Activated naive CD8-positive, alpha-beta T cell treated with anti-CD3 and anti-CD28 coated beads, Interleukin-2, amount 10 ng/mL, durations not matched to agents 7 days and 5 days (primary cell): ENCODE data around the gene CD200R1L. TPM values are rescaled to one million over a fixed set of nuclear protein-coding genes. Genes with fewer than 3 reads are reported as not detected.

ENCODE experiments used
- ATAC-seq: fragments of 150-1000 bp; cut with Tn5 transposase; one replicate; pipeline ENCODE4 v1.10.0; 2021; ENCODE audit warnings: low read depth, moderate library complexity
- POLR2A ChIA-PET: fragments of 350-600 bp; sonication (Branson Sonifier 250); formaldehyde crosslinking; loops from one replicate; lab custom pipeline; 2021; ENCODE audit warnings: antibody characterized with exemption; lab: Charles Lee
- DNase-seq: peaks from one replicate; pipeline ENCODE4 v3.0.0; 2021
- H3K27ac Mint-ChIP-seq: one replicate; pipeline ENCODE4 v1.8.0; 2022; ENCODE audit warnings: mild to moderate bottlenecking, mixed read lengths
- H3K27me3 Mint-ChIP-seq: one replicate; pipeline ENCODE4 v1.8.0; 2022; ENCODE audit warnings: mild to moderate bottlenecking, moderate library complexity, mixed read lengths
- H3K36me3 Mint-ChIP-seq: one replicate; pipeline ENCODE4 v1.8.0; 2021; ENCODE audit warnings: mild to moderate bottlenecking, mixed read lengths
- H3K4me1 Mint-ChIP-seq: one replicate; pipeline ENCODE4 v1.8.0; 2021; ENCODE audit warnings: mixed read lengths
- H3K4me3 Mint-ChIP-seq: one replicate; pipeline ENCODE4 v1.8.0; 2022; ENCODE audit warnings: mild to moderate bottlenecking, moderate library complexity, mixed read lengths
- H3K9me3 Mint-ChIP-seq: one replicate; pipeline ENCODE4 v1.8.0; 2021; ENCODE audit warnings: mixed read lengths
- total RNA-seq, 2 experiments: library from RNA; stranded (reverse); gene quantifications; one replicate each; pipeline ENCODE4 v1.2.3, GENCODE V29; 2021

Gene CD200R1L
- total RNA-seq, 2 experiments from 2014 or later: not detected

- DNase-seq (no peak), ATAC-seq (no peak)
- Mint-ChIP-seq H3K36me3 (no peaks in the 10 kb centered on the region), H3K4me1 (peaks cover 4% of the 10 kb centered on the region), H3K4me3 (no peak overlapping the region), H3K27ac (no peak overlapping the region), H3K9me3 (peaks cover 3% of the 10 kb centered on the region), H3K27me3 (peaks cover 2% of the 10 kb centered on the region)
- POLR2A ChIA-PET: no interaction called here
These were observed 46.7 kb downstream of the CD200R1L start for GRCh38 chr3:112799946-112800345.

DNA sequence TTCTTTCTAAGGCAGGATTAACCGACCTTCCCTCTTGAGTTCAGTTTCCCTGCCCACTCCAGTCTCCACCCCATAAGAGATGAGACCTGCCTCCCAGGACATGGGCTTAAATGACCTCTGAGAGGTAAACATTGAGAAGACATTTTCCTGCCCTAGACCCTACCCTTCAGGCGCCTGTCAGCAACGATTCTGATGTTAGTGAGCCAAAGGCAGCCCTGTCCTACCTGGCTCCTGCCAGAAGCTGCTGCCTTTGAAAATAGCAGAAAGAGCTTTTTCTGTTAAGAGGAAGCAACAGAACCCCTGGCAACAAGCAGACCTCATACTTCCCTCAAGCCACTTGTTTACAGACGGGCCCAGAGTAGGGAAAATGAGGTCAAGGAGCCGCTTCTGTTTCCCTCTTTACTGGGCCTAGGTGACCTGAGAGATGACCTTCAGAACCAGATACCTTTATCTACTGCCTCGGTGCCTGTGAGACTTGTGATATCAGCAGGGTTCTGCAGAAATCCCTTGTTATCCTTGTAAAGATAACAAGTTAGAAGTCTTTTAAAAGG lies 52.0 kb downstream of the CD200R1L start:
- peaks cover 7% of the 10 kb centered on the region for H3K9me3 Mint-ChIP-seq
- ATAC-seq: no peak
- peaks cover 17% of the 10 kb centered on the region for H3K4me1 Mint-ChIP-seq
- H3K27me3 Mint-ChIP-seq: no peaks in the 10 kb centered on the region
- H3K27ac Mint-ChIP-seq: no peak overlapping the region
- H3K36me3 Mint-ChIP-seq: peaks cover 5% of the 10 kb centered on the region
- H3K4me3 Mint-ChIP-seq: no peak overlapping the region
- no peak for DNase-seq
- POLR2A ChIA-PET: no interaction called here

- POLR2A ChIA-PET: no interaction called here
- Mint-ChIP-seq H3K36me3 (peaks cover 5% of the 10 kb centered on the region), H3K4me3 (no peak overlapping the region), H3K9me3 (peaks cover 8% of the 10 kb centered on the region), H3K27ac (no peak overlapping the region), H3K4me1 (peaks cover 17% of the 10 kb centered on the region), H3K27me3 (no peaks in the 10 kb centered on the region)
- no peak for ATAC-seq
- no peak for DNase-seq
These were observed 53.2 kb downstream of the CD200R1L start for GRCh38 chr3:112793326-112794081.

DNA sequence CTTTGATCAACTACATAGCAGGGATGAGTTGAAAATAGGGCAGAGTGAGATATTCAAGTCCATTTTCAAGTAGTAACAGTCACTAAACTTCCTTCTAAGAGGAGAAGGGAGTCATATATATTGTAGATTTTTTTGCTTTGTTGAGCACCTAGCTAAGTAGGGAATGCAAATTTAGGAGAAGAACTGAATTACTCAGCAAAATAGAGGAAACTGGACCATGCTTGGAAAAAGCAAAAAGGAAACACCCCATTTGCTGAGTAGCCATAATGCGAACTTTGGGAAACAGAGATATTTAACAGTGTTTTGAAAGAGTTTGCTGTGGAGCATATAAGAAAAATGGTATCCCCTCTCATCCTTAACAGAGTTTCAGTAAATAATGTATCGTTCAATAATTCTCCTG lies 54.9 kb downstream of the CD200R1L start:
- no peak for DNase-seq
- Mint-ChIP-seq H3K4me1 (peaks cover 17% of the 10 kb centered on the region), H3K27ac (no peak overlapping the region), H3K9me3 (peaks cover 5% of the 10 kb centered on the region), H3K36me3 (peaks cover 5% of the 10 kb centered on the region), H3K27me3 (no peaks in the 10 kb centered on the region), H3K4me3 (no peak overlapping the region)
- ATAC-seq: no peak
- POLR2A ChIA-PET: no interaction called here

- peaks cover 5% of the 10 kb centered on the region for H3K9me3 Mint-ChIP-seq
- POLR2A ChIA-PET: no interaction called here
- H3K27ac Mint-ChIP-seq: no peak overlapping the region
- H3K36me3 Mint-ChIP-seq: peaks cover 5% of the 10 kb centered on the region
- ATAC-seq: no peak
- no peak for DNase-seq
- H3K4me1 Mint-ChIP-seq: peaks cover 17% of the 10 kb centered on the region
- H3K27me3 Mint-ChIP-seq: no peaks in the 10 kb centered on the region
- no peak overlapping the region for H3K4me3 Mint-ChIP-seq
These were observed 56.9 kb downstream of the CD200R1L start for GRCh38 chr3:112789787-112790186.

- H3K27me3 Mint-ChIP-seq: no peaks in the 10 kb centered on the region
- no peak overlapping the region for H3K4me3 Mint-ChIP-seq
- no peak for DNase-seq
- ATAC-seq: no peak
- peaks cover 2% of the 10 kb centered on the region for H3K36me3 Mint-ChIP-seq
- peaks cover 3% of the 10 kb centered on the region for H3K9me3 Mint-ChIP-seq
- H3K4me1 Mint-ChIP-seq: no peaks in the 10 kb centered on the region
- POLR2A ChIA-PET: no interaction called here
- H3K27ac Mint-ChIP-seq: no peak overlapping the region
These were observed 59.6 kb downstream of the CD200R1L start for GRCh38 chr3:112786881-112787579.

GRCh38 chr3:112786002-112786590 lies 60.6 kb downstream of the CD200R1L start:
- H3K9me3 Mint-ChIP-seq: peaks cover 1% of the 10 kb centered on the region

DNA sequence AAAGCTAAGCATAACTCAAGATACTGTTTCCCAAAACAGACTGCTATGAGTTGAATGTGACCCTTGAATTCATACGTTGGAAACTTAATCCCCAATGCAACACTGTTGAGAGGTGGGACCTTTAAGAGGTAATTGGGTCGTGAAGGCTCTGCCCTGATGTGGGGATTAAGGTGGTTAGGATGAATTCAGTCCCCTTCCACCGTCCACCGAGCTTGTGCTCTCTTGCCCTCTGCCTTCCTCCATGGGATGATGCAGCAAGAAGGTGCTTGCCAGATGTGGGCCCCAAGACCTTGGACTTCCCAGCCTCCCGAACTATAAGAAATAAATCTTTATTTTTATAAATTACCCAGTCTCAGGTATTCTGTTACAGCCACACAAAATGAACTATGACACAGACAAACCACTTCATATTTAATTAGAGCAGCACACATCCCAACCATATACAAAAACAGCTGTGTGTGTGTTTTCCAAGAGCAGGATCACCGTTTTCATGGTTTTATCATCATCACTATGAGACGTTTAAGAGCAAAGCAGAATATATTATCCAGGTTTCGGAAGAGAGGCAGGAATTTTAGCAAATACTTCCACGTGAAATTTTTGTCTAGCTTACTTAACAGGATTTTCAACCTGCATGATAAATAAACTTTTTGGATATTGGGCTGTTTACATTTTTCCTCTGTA lies 61.2 kb downstream of the CD200R1L start:
- ATAC-seq: no peak
- POLR2A ChIA-PET: no interaction called here
- Mint-ChIP-seq H3K27me3 (peaks cover 7% of the 10 kb centered on the region), H3K9me3 (peaks cover 1% of the 10 kb centered on the region), H3K27ac (no peak overlapping the region), H3K4me1 (no peaks in the 10 kb centered on the region), H3K4me3 (no peak overlapping the region), H3K36me3 (no peaks in the 10 kb centered on the region)
- no peak for DNase-seq

More at GRCh38 chr3:112786002-112786590, 60.6 kb downstream of the CD200R1L start:
- no peak for ATAC-seq
- POLR2A ChIA-PET: no interaction called here
- H3K27ac Mint-ChIP-seq: no peak overlapping the region
- H3K4me1 Mint-ChIP-seq: no peaks in the 10 kb centered on the region
- peaks cover 5% of the 10 kb centered on the region for H3K27me3 Mint-ChIP-seq
- no peak overlapping the region for H3K4me3 Mint-ChIP-seq
- H3K36me3 Mint-ChIP-seq: no peaks in the 10 kb centered on the region
- no peak for DNase-seq

DNA sequence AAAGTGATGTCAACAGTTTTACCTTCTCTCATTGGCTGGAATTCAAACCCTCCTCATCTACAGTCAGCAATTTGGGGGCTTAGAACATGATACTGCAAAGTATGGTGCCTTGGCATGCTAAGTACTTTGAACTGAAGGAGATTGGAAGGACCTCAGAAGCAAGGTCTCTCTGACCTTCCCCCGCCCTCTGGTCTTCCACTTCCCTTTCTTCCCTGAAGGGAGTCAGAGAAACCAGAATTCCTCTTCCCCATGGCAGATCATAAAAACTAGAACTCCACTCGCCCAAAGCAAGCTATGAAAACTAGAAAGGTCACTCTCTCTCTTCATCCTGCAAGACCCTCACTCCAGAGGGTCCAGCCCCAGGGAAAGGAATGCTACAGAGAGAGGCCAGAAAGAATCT lies 64.2 kb downstream of the CD200R1L start:
- H3K4me1 Mint-ChIP-seq: peaks cover 1% of the 10 kb centered on the region
- peaks cover 10% of the 10 kb centered on the region for H3K27me3 Mint-ChIP-seq
- H3K36me3 Mint-ChIP-seq: no peaks in the 10 kb centered on the region
- DNase-seq (no peak), ATAC-seq (no peak)
- H3K4me3 Mint-ChIP-seq: no peak overlapping the region
- POLR2A ChIA-PET: interaction anchor here (0.7 kb wide), 1 partner anchor 23 kb away, joined by 3 read pairs; no protein-coding TSS in a partner anchor
- H3K9me3 Mint-ChIP-seq: no peaks in the 10 kb centered on the region
- H3K27ac Mint-ChIP-seq: no peak overlapping the region

DNA sequence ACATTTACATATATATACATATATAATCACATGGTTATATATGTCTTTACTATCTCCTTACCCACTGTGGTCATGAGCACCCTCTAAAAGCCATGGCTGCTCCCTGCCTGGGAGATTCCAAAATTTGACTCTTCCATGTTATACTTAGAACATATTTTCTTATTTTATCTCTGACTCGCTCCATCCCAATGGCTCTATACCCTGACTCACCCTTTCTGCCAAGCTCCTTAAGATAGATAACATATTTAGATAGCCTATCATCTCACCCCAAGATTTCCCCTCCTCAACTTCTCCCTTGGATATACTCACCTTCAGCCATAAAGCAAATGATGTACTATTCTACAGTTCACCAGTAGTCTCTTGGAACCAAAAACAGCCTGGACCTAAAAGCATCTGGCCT lies 65.1 kb downstream of the CD200R1L start:
- Mint-ChIP-seq H3K9me3 (no peaks in the 10 kb centered on the region), H3K4me1 (peaks cover 1% of the 10 kb centered on the region), H3K4me3 (no peak overlapping the region), H3K27ac (no peak overlapping the region), H3K36me3 (no peaks in the 10 kb centered on the region), H3K27me3 (peaks cover 10% of the 10 kb centered on the region)
- no peak for DNase-seq
- POLR2A ChIA-PET: no interaction called here
- no peak for ATAC-seq

DNA sequence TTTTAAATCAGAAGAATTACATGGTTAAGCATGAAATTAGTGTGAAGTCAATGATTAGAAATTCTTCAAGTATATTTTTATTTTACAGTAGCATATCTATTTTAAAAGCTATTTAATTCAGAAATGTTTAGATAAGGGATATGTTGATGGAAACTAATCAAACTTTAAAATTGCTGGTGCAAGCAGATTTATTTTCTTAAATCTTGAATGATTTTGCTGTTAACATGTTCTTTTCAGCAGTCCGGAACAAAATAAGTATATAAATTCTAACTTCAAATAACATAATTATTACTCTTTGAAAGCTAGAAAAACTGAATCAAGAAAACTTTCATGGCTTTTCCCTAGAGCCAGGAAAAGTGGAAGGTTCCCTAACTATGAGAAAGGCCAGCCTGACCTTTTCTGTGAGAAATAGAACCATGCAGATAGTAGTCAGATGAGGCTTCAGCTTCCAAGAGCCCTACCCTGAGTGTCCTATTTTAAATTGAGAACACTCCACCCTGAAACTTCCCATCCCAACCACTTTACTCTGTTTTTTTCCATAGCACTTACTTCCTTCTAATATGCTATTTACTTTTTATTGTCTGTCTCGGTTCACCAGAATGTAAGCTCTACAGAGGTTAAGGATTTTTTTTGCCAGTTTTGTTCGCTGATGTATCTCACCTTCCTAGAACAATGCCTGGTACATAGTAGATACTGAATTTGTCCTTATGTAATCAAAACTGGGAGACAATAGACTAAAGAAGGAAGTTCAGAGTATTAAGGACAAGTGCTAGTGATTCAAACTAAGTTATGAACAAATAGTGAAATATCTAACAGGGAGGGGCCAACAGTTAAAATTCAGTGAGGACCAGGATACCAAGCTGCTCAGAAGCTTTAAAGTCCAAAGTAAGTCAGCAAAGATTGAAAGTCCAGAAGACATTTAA lies 66.8 kb downstream of the CD200R1L start:
- no peak for DNase-seq
- H3K27ac Mint-ChIP-seq: no peak overlapping the region
- no peak overlapping the region for H3K4me3 Mint-ChIP-seq
- H3K4me1 Mint-ChIP-seq: peaks cover 1% of the 10 kb centered on the region
- peaks cover 10% of the 10 kb centered on the region for H3K27me3 Mint-ChIP-seq
- H3K36me3 Mint-ChIP-seq: no peaks in the 10 kb centered on the region
- no peak for ATAC-seq
- POLR2A ChIA-PET: no interaction called here
- H3K9me3 Mint-ChIP-seq: no peaks in the 10 kb centered on the region

DNA sequence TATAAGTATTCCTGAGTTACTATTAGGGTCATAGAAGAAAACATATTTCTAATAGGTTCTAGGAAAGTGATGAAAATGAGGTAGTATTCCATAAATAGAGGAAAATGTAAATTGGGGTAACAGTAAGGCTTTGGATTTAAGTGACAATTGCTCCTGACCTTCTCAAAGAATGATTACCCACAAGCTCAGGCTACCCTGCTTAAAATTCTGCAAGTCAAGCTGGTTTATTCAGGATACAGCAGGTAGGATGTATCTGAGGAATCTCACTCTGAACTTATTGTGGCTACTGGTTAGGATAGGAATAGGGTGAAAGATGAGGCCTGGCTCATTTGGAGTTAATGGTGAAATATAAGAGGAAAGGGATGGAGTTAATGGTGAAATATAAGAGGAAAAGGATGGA lies 67.7 kb downstream of the CD200R1L start:
- no peak for DNase-seq
- Mint-ChIP-seq H3K27me3 (peaks cover 10% of the 10 kb centered on the region), H3K4me1 (peaks cover 4% of the 10 kb centered on the region), H3K36me3 (no peaks in the 10 kb centered on the region), H3K27ac (no peak overlapping the region), H3K9me3 (no peaks in the 10 kb centered on the region), H3K4me3 (no peak overlapping the region)
- POLR2A ChIA-PET: no interaction called here
- no peak for ATAC-seq
